ENCODE measurements around the gene LIF.
"Not testable (repeated sequence)": the region's sequence is repeated elsewhere in the genome, so short reads cannot be mapped to it uniquely, and the experiment has no call there.

Gene LIF

GRCh38 chr22:30241576-30242371 lies 4.8 kb downstream of the LIF start:
- FAIRE-seq: peak; percentile 86

GRCh38 chr22:30240541-30241417 lies 5.8 kb downstream of the LIF start:
- peak; percentile 67 for FAIRE-seq

- peak; percentile 8 for FAIRE-seq
These were observed 6.8 kb downstream of the LIF start for GRCh38 chr22:30239488-30240405.

GRCh38 chr22:30238661-30239487 lies 7.7 kb downstream of the LIF start:
- peak; percentile 99 for FAIRE-seq

- FAIRE-seq: no peak
These were observed 8.4 kb downstream of the LIF start for GRCh38 chr22:30238136-30238535.

- FAIRE-seq: no peak
These were observed 9.7 kb downstream of the LIF start for GRCh38 chr22:30236875-30237274.

- peak; percentile 99 for FAIRE-seq
These were observed 10.8 kb downstream of the LIF start for GRCh38 chr22:30235687-30236170.

- FAIRE-seq: no peak
These were observed 11.6 kb downstream of the LIF start for GRCh38 chr22:30234786-30235470.

GRCh38 chr22:30234325-30234724 lies 12.2 kb downstream of the LIF start:
- FAIRE-seq: not testable (repeated sequence)

- FAIRE-seq: no peak
These were observed 13.0 kb downstream of the LIF start for GRCh38 chr22:30233582-30233981.

- no peak for FAIRE-seq
These were observed 13.8 kb downstream of the LIF start for GRCh38 chr22:30232716-30233218.

GRCh38 chr22:30230787-30231461 lies 15.6 kb downstream of the LIF start:
- FAIRE-seq: no peak

- no peak for FAIRE-seq
These were observed 16.2 kb downstream of the LIF start for GRCh38 chr22:30230330-30230729.

GRCh38 chr22:30228509-30229359 lies 17.8 kb downstream of the LIF start:
- peak; percentile 100 for FAIRE-seq

GRCh38 chr22:30227438-30228228 lies 18.9 kb downstream of the LIF start:
- FAIRE-seq: no peak

GRCh38 chr22:30226192-30226832 lies 20.2 kb downstream of the LIF start:
- peak; percentile 63 for FAIRE-seq

- no peak for FAIRE-seq
These were observed 21.2 kb downstream of the LIF start for GRCh38 chr22:30225220-30225927.

Measured in G401.6 (cell line).